HUDEP-2 (cell line): ENCODE results near the gene TANC1.

Source experiments
- DNase-seq, 76 experiments: peaks; one replicate each; lab custom pipeline; 2025; ENCODE audit not compliant: unreplicated experiment in 76 of 76; lab: John Stamatoyannopoulos, UW

The TANC1 gene

GRCh38 chr2:159109517-159109916 is 141.1 kb downstream of the TANC1 start:
- no peak for DNase-seq

DNA sequence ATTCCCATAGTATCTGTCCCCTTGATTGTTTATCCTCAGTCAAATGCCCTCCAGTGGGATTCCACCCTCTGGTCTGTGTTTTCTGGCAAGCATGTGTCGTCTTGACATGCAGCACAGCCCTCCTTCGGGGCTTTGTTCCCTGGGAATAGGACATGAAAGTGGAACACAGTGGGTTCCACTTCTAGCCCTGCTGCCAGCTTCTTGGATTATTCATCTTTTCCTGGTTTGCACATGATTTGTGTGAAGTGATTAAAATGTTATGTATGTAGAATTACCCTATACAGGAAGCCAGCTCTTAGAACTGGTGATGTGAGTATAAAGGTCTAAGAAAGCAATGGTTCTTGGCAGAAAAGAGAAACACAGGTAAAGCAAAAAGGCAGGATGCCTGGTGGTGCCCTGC is 142.3 kb downstream of the TANC1 start:
- DNase-seq = no peak

DNA sequence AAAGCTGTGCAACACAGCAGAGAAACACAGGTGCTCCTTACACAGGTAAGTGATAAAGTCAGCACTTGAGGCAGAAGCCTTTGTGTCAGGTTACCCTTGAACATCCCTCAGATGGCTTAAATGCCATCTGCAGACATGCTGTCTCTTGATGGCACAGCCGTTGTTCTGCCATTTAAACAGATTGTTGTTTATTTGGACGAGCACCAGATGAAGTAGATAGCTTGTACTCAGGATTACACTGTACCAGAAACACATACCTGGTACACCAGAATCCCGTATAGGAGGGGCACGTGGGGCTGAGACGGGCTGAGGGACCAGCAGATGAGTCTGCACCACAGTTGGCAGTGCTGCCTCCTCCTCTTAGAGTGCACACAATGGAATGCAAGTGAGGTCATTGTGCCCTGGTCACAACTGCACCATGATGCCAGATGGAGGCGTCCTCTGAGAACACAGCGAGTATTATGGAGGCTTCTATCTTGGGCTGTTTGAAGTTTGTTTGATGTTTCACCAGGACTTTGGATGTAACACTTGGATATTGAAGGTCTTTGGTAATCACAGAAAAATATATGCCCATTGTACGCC is 143.0 kb downstream of the TANC1 start:
- DNase-seq = no peak

DNA sequence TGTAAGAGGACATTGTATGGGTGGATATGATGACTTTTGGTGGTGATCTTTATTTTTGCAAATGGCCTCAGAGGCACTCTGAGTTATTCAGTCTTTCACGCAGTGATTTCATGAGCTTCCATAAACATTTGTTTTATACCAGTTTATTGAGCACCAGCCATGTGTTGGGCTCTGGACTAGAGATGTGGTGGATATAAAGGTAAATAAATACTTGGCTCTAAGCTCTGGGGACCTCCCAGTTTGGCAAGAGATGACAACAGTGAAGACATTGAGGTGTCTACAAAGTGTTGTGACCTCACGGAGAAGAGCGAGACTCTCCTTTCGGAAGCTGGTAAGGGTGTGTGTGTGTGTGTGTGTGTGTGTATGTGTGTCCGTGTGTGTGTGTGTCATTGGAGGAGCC is 146.4 kb downstream of the TANC1 start:
- DNase-seq = no peak

DNA sequence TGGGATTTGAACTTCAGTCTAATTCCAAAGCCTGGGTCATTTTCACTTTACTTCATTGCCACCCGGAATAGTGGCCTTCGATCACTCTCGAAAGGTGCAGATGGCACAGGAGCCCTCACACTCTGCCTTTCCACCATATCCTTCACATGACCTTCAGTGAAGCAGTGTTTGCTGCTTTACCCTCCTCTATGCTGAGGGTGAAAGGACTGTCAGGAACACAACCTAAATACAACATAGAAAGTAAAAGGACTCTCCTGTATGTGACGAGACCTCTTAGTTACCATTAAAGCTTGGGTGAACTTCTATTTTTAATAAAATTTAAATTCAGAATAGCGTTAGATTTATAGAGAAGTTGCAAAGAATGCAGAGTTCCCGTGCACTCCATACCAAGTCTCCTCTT is 148.5 kb downstream of the TANC1 start:
- no peak for DNase-seq

- DNase-seq = no peak
These were observed 149.2 kb downstream of the TANC1 start for GRCh38 chr2:159117658-159118057.

- DNase-seq = peak in 72 of 76 experiments; percentile 10 to 86 (median 66)
These were observed 149.8 kb downstream of the TANC1 start for GRCh38 chr2:159118115-159118858.

GRCh38 chr2:159118859-159119500 is 150.5 kb downstream of the TANC1 start:
- DNase-seq = no peak

GRCh38 chr2:159119652-159120257 is 151.3 kb downstream of the TANC1 start:
- DNase-seq = peak in 12 of 76 experiments; percentile 10 to 56 (median 24)

- no peak for DNase-seq
These were observed 155.3 kb downstream of the TANC1 start for GRCh38 chr2:159123786-159124185.

GRCh38 chr2:159124441-159124911 is 156.0 kb downstream of the TANC1 start:
- peak in 65 of 76 experiments; percentile 19 to 77 (median 55) for DNase-seq

DNA sequence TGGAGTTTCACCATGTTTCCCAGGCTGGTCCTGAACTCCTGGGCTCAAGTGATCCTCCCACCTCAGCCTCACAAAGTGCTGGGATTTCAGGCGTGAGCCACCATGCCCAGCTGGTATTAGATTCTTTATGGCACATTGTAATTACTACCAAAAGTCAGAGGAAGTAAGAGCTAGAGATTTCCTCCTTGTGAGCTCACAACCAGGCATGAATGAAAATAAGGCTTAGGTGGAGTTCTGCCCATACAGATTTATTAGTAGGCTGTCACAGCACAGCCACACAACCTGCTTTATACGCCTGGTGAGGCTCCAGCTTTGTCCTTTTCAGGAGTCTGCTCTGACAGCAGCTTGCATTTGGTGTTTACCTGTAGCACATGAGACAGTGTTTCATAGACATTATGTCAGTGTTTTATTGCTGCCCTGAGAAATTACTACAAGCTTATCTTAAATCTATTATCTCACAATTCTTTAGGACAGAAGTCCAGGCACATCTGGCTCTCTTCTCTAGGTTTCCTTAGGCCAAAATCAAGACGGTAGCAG is 156.6 kb downstream of the TANC1 start:
- DNase-seq = peak in 3 of 76 experiments; percentile 13 to 38 (median 29)

DNA sequence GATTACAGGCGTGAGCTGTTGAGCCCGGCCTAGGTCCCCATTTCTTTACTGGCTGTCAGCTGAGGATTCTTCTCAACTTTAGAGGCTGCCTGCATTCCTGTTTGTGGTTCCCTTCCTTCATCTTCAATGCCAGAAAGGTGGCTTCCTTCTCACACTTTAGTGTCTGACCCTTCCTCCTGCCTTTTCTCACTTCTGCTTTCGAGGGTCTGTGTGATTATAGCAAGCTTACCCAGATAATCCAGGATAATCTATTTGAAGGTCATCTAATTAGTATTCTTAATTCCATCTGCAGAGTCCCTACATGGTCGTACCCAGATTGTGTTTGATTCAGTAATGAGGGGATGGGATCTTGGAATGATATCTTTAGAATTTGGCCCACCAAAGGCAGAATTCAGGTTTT is 157.4 kb downstream of the TANC1 start:
- no peak for DNase-seq

DNA sequence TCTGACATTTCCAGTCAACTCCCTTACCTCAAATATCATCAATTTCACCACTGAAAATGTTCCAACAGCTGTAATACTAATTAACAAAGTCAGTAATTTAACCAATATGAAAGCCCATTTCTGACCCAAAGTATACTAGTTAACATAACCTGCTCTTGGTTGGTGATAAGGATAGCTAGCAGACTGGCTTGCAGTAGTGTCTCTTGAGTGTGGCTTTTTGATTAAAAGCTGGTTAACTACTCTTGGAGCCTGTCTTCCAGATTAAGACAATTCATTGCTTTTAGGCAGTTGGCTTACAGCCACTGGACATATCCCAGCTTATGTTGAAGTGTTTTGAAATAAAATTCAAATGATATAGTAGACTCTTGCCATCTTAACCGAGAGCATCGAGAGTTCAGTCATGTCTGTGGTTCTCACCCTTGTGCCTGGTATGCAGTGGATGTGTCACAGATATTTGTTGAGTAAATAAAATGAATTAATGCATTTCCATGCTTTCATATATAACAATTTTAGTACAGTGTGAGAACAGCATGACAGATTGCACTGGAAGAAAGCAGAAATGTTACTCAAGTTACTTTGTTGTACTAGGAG is 158.1 kb downstream of the TANC1 start:
- DNase-seq = no peak

DNA sequence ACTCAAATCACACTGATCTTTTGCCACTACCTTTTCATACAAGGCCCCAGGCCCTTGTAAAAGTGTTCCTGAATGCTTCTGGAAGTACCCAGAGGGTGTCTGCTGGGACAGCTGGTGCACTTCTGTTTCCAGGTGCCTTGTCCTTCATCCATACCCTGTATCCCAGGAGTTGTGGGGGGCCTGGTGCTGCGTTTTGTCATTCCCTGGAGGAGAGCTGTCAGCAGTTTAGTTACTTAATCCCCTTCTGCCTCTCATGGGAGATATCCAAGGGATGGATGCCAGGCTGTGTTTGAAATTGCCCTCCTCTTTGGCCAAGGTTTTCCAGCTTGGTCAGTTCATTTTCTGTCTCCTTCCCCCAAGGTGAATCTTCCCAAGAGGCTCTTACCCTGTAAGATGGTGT is 159.8 kb downstream of the TANC1 start:
- DNase-seq = no peak

DNA sequence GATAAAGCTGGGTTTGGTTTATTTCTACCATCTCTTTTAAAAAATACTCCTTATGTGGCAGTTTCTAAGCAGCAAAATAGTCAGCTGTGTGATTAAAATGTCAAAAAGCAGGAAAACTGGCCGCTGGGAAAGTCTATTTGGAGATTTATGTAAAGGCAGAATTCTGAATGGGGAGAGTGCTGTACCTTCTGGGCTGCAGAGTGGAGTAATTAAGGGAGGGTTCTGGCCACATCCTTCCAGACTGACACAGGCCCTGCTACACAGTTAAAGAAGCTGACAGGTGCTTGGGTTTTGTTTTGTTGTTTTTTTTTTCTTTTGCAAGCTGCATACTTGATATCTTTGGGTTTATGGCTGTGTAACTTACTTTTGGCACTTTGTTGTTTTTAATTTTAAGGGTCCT is 160.8 kb downstream of the TANC1 start:
- DNase-seq = no peak

- peak in 41 of 76 experiments; percentile 7 to 71 (median 27) for DNase-seq
These were observed 161.4 kb downstream of the TANC1 start for GRCh38 chr2:159129824-159130223.

- DNase-seq = peak in 71 of 76 experiments; percentile 6 to 89 (median 61)
These were observed 161.9 kb downstream of the TANC1 start for GRCh38 chr2:159130302-159130701.

GRCh38 chr2:159131267-159131913 is 162.9 kb downstream of the TANC1 start:
- no peak for DNase-seq

- DNase-seq = peak in 5 of 76 experiments; percentile 10 to 26 (median 18)
These were observed 163.5 kb downstream of the TANC1 start for GRCh38 chr2:159131914-159132281.
